Transverse colon (tissue), 4 donors: Measurements from ENCODE around the gene TAX1BP1.

Source experiments
- EP300 ChIP-seq: sonication (generic); formaldehyde crosslinking; IDR thresholded peaks from one replicate; pipeline ENCODE4 v1.6.1; 2017; ENCODE audit warnings: antibody characterized with exemption, low read depth
- POLR2A ChIP-seq: fragments of 450-650 bp; IDR thresholded peaks from one replicate; pipeline ENCODE4 v1.6.1; 2016; ENCODE audit warnings: antibody characterized with exemption, mild to moderate bottlenecking, moderate library complexity
- POLR2AphosphoS5 ChIP-seq, 3 donors: sonication (generic); formaldehyde crosslinking; IDR thresholded peaks; one replicate each; pipeline ENCODE4 v1.6.1; 2016; ENCODE audit warnings: antibody characterized with exemption in 3 of 3
- TF ChIP-seq, protein P1 (sequence below), 5 experiments: fragments of 200-600 bp in 3 of 5; fragments of 450-650 bp in 2 of 5; sonication (generic) in 3 of 5; IDR thresholded peaks; 1 replicate in 2 of 5; 2 replicates in 3 of 5; pipeline ENCODE4 v1.5.1; 2016 to 2017; ENCODE audit warnings: antibody characterized with exemption in 5 of 5, inconsistent platforms in 3 of 5, mild to moderate bottlenecking in 2 of 5, moderate library complexity in 1 of 5

DNA sequence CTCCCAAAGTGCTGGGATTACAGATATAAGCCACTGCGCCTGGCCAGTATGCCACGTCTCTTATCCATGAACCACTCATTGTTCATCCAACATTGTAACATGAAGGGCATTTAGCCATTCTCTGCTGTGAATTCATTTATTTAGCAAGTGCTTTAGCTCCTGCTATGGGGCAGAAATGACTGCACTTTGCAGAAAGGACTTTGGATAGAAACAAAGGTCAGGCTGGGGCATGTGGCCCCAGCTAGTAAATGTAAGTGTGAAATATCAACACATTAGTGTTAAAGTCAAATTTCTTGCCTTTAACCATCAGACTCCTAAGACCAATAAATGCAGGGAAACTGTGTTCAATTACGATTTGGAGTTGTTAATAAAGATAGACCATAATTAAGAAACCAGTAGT, 27.7 kb upstream of the TAX1BP1 start:
- TF ChIP-seq, protein P1, sequence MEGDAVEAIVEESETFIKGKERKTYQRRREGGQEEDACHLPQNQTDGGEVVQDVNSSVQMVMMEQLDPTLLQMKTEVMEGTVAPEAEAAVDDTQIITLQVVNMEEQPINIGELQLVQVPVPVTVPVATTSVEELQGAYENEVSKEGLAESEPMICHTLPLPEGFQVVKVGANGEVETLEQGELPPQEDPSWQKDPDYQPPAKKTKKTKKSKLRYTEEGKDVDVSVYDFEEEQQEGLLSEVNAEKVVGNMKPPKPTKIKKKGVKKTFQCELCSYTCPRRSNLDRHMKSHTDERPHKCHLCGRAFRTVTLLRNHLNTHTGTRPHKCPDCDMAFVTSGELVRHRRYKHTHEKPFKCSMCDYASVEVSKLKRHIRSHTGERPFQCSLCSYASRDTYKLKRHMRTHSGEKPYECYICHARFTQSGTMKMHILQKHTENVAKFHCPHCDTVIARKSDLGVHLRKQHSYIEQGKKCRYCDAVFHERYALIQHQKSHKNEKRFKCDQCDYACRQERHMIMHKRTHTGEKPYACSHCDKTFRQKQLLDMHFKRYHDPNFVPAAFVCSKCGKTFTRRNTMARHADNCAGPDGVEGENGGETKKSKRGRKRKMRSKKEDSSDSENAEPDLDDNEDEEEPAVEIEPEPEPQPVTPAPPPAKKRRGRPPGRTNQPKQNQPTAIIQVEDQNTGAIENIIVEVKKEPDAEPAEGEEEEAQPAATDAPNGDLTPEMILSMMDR (IDR thresholded peaks at IDR 0.05): no peak
- TF ChIP-seq EP300 (no peak), POLR2A (no peak), POLR2AphosphoS5 (IDR thresholded peaks at IDR 0.05) (no peak)
